GM12878 (cell line): ENCODE data around the gene DDX52. TPM values are rescaled to one million over a fixed set of nuclear protein-coding genes. Genes with fewer than 3 reads are reported as not detected.

Experiments
- BACH1 ChIP-seq: fragments of 450-650 bp; IDR thresholded peaks from 2 replicates; pipeline ENCODE4 v1.6.1; 2017; ENCODE audit warnings: mild to moderate bottlenecking, borderline replicate concordance
- FOXM1 ChIP-seq: IDR thresholded peaks from 2 replicates; pipeline ENCODE4 v1.6.1; 2012; ENCODE audit warnings: low read depth, mild to moderate bottlenecking, inconsistent platforms, low read length, moderate library complexity
- IKZF2 ChIP-seq, 2 experiments: fragments of 450-650 bp; IDR thresholded peaks; 2 replicates each; pipeline ENCODE4 v1.6.1; 2017; ENCODE audit warnings: mild to moderate bottlenecking in 2 of 2, moderate library complexity in 2 of 2
- JUNB ChIP-seq: IDR thresholded peaks from 2 replicates; pipeline ENCODE4 v1.6.1; 2016; ENCODE audit warnings: antibody characterized with exemption, mild to moderate bottlenecking
- LARP7 ChIP-seq: fragments of 450-650 bp; IDR thresholded peaks from 2 replicates; pipeline ENCODE4 v1.6.1; 2017; ENCODE audit warnings: mild to moderate bottlenecking
- NFYA ChIP-seq: IDR thresholded peaks from 2 replicates; pipeline ENCODE4 v1.6.1; 2011; ENCODE audit warnings: low read depth, mild to moderate bottlenecking, low read length, improper control_type of control experiment, borderline replicate concordance
- NR2C2 ChIP-seq: IDR thresholded peaks from 2 replicates; pipeline ENCODE4 v1.6.1; 2011; ENCODE audit warnings: borderline replicate concordance, low read depth; ENCODE audit not compliant: control insufficient read depth, insufficient read length
- PBX3 ChIP-seq: IDR thresholded peaks from 2 replicates; pipeline ENCODE4 v1.6.1; 2011; ENCODE audit warnings: mild to moderate bottlenecking, low read depth, low read length, moderate library complexity; ENCODE audit not compliant: insufficient replicate concordance
- PKNOX1 ChIP-seq: fragments of 450-650 bp; IDR thresholded peaks from 2 replicates; pipeline ENCODE4 v1.6.1; 2016; ENCODE audit warnings: mild to moderate bottlenecking
- PRDM15 ChIP-seq: fragments of 450-650 bp; formaldehyde crosslinking; IDR thresholded peaks from 2 replicates; pipeline ENCODE4 v1.4.0; 2020; ENCODE audit warnings: mild to moderate bottlenecking, moderate library complexity
- RAD51 ChIP-seq: fragments of 450-650 bp; IDR thresholded peaks from 2 replicates; pipeline ENCODE4 v1.6.1; 2016; ENCODE audit warnings: moderate library complexity, mild to moderate bottlenecking, inconsistent platforms
- RBBP5 ChIP-seq: fragments of 200-600 bp; sonication (generic); conservative IDR thresholded peaks from 2 replicates; pipeline ENCODE4 v1.6.1; 2016
- RCOR1 ChIP-seq: conservative IDR thresholded peaks from 2 replicates; pipeline ENCODE4 v1.6.1; 2012; ENCODE audit warnings: low read depth, low read length, improper control_type of control experiment
- SMARCA5 ChIP-seq: fragments of 450-650 bp; IDR thresholded peaks from 2 replicates; pipeline ENCODE4 v1.6.1; 2017; ENCODE audit warnings: mild to moderate bottlenecking
- SPI1 ChIP-seq: IDR thresholded peaks from 2 replicates; pipeline ENCODE4 v1.6.1; 2011; ENCODE audit warnings: low read depth, mild to moderate bottlenecking, low read length, moderate library complexity, borderline replicate concordance; ENCODE audit not compliant: insufficient read depth
- SRF ChIP-seq, 2 experiments: IDR thresholded peaks; 2 replicates each; pipeline ENCODE4 v1.6.1; 2011; ENCODE audit warnings: low read depth in 2 of 2, low read length in 2 of 2, mild to moderate bottlenecking in 1 of 2, moderate library complexity in 1 of 2
- TAF1 ChIP-seq: IDR thresholded peaks from 2 replicates; pipeline ENCODE4 v1.6.1; 2011; ENCODE audit warnings: mild to moderate bottlenecking, low read depth, low read length, borderline replicate concordance
- ZBTB40 ChIP-seq: fragments of 450-650 bp; IDR thresholded peaks from 2 replicates; pipeline ENCODE4 v1.6.1; 2016; ENCODE audit warnings: mild to moderate bottlenecking, moderate library complexity, borderline replicate concordance
- ZNF622 ChIP-seq: fragments of 450-650 bp; IDR thresholded peaks from 2 replicates; pipeline ENCODE4 v1.6.1; 2017; ENCODE audit warnings: mild to moderate bottlenecking, inconsistent platforms
- ZZZ3 ChIP-seq: IDR thresholded peaks from 2 replicates; pipeline ENCODE4 v1.6.1; 2011; ENCODE audit warnings: low read depth; ENCODE audit not compliant: control insufficient read depth, insufficient read length
- polyA plus RNA-seq, 11 experiments: library from polyadenylated mRNA; depleted of rRNA in 4 of 11; unstranded in 6 of 11; stranded (reverse) in 5 of 11; fragments of >200 nt; fragmentation: Nextera tagmentation in 4 of 11; fragmentation: Illumina TruSeq in 1 of 11; extraction: Ambion mirVana in 4 of 11; extraction: Trizol in 1 of 11; gene quantifications; 1 replicate in 1 of 11; 2 replicates in 10 of 11; pipeline versions ENCODE4 v1.2.1 to v1.2.3, GENCODE V29; 2011 to 2016; ENCODE audit warnings: inconsistent platforms in 2 of 11, missing spikeins in 2 of 11, low read depth in 1 of 11
- total RNA-seq, 4 experiments: library from RNA; depleted of rRNA in 3 of 4; stranded (reverse); fragments of >200 nt in 3 of 4; fragmentation: Illumina TruSeq in 1 of 4; extraction: Trizol in 1 of 4; gene quantifications; 2 replicates each; pipeline versions ENCODE4 v1.2.1 to v1.2.3, GENCODE V29; 2013 to 2021

DDX52 gene
- total and polyA plus RNA-seq, 10 of the 15 experiments (the other 5 are each of a cell fraction or from before 2014, with no cell fraction given) = 14.8 to 49.7 (median 26.3) TPM

GRCh38 chr17:37609170-37610040, 33.8 kb downstream of the DDX52 start, which contains the start of gene SYNRG (continued):
- TF ChIP-seq NR2C2 = no peak
- no peak for TF ChIP-seq ZBTB40
- TF ChIP-seq PKNOX1 = peak; percentile 72
- TF ChIP-seq SMARCA5 = peak; percentile 62; the same call in 1 of the 2 replicates
- TF ChIP-seq FOXM1 = no peak
- no peak for TF ChIP-seq NFYA
- TF ChIP-seq JUNB = no peak
- TF ChIP-seq RAD51 = peak; percentile 96
- TF ChIP-seq LARP7 = peak; percentile 81
- TF ChIP-seq ZZZ3 = no peak
- peak; percentile 97 for TF ChIP-seq TAF1
- TF ChIP-seq BACH1 = peak; percentile 95
- TF ChIP-seq ZNF622 = no peak
- TF ChIP-seq SRF (IDR thresholded peaks at IDR 0.05; ENCODE audit: low read depth in 2 of 2, low read length in 2 of 2) = no peak
- TF ChIP-seq PRDM15 = no peak
- TF ChIP-seq RCOR1 = 0 out of 2 replicates have a peak, but pooled peaks have one; percentile 65
- TF ChIP-seq PBX3 = peak; percentile 73
- TF ChIP-seq SPI1 = peak; percentile 23; the same call in 1 of the 2 replicates
- TF ChIP-seq IKZF2 (IDR thresholded peaks at IDR 0.05) = no peak
- TF ChIP-seq RBBP5 = no peak
